AML-193 (cell line): ENCODE results near the gene INTS7.

Experiments used
- DNase-seq, 2 experiments: peaks; one replicate each; lab custom pipeline; 2025; lab: John Stamatoyannopoulos, UW

INTS7 gene

GRCh38 chr1:211909395-211909794 is 126.0 kb downstream of the INTS7 start:
- no peak for DNase-seq

GRCh38 chr1:211908951-211909350 is 126.4 kb downstream of the INTS7 start:
- DNase-seq = no peak

- DNase-seq = peak; percentile 67 to 79
Measured at GRCh38 chr1:211908453-211908852, 126.9 kb downstream of the INTS7 start.

- DNase-seq = no peak
Measured at GRCh38 chr1:211903490-211904245, 131.7 kb downstream of the INTS7 start.

GRCh38 chr1:211902624-211903291 is 132.6 kb downstream of the INTS7 start:
- no peak for DNase-seq

GRCh38 chr1:211901945-211902344 is 133.4 kb downstream of the INTS7 start:
- DNase-seq = no peak

- no peak for DNase-seq
Measured at GRCh38 chr1:211900441-211900840, 134.9 kb downstream of the INTS7 start.

GRCh38 chr1:211896958-211897357 is 138.4 kb downstream of the INTS7 start:
- DNase-seq = no peak

GRCh38 chr1:211895126-211895759 is 140.1 kb downstream of the INTS7 start:
- DNase-seq = no peak

GRCh38 chr1:211894312-211894711 is 141.0 kb downstream of the INTS7 start:
- DNase-seq = no peak

- no peak for DNase-seq
Measured at GRCh38 chr1:211893260-211893659, 142.1 kb downstream of the INTS7 start.

GRCh38 chr1:211892577-211892976 is 142.8 kb downstream of the INTS7 start:
- DNase-seq = no peak

- no peak for DNase-seq
Measured at GRCh38 chr1:211891708-211892107, 143.6 kb downstream of the INTS7 start.
